ENCODE measurements around the gene MED15. TPM values are rescaled to one million over a fixed set of nuclear protein-coding genes. Genes with fewer than 3 reads are reported as not detected.

The MED15 gene
- total and polyA plus RNA-seq, 9 donors, result 15.3 to 52.4 (median 42.4) TPM

DNA sequence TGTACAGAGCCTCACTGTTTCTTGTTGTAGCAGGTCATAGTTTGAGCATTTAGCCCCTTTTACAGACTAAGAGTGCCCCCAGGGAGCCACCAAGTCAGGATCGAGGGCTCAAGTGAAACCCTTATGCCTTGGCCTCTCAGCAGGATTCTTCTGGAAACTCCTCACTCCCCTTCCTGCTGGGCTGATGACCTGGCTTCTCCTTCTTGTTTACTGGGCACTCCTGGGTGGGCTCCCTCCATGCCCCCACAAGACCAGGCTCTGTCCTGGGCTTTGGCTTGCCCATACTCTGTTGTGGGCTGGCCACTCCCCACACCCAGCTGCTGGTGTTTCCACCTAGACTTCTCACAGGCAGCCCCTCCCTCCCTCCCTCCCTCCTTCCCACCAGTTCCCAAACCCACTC, 69.6 kb downstream of the MED15 start:
- H3K9me3 ChIP-seq (replicated peaks; ENCODE audit: control insufficient read depth, low read depth, low read length), result no peaks in the 10 kb centered on the region
- peaks cover 89% of the 10 kb centered on the region for H3K36me3 ChIP-seq (ENCODE audit: control insufficient read depth, insufficient read depth, low read length)
- 33% methylated on average over 1 of the region's 1 CpG for WGBS (ENCODE audit: insufficient coverage)
- DNase-seq, result no peak
- no peak overlapping the region for H3K4me3 ChIP-seq (ENCODE audit: low read length)
- H3K27me3 ChIP-seq (ENCODE audit: control insufficient read depth, insufficient read depth, low read length), result no peaks in the 10 kb centered on the region
- H3K27ac ChIP-seq (ENCODE audit: low read length), result no peak overlapping the region
- H3K4me1 ChIP-seq (ENCODE audit: control insufficient read depth, insufficient read depth, low read length), result peaks cover 29% of the 10 kb centered on the region

- Histone ChIP-seq H3K4me1 (ENCODE audit: control insufficient read depth, insufficient read depth, low read length) (peaks cover 29% of the 10 kb centered on the region), H3K27me3 (ENCODE audit: control insufficient read depth, insufficient read depth, low read length) (no peaks in the 10 kb centered on the region), H3K4me3 (ENCODE audit: low read length) (no peak overlapping the region), H3K9me3 (replicated peaks; ENCODE audit: control insufficient read depth, low read depth, low read length) (no peaks in the 10 kb centered on the region), H3K36me3 (ENCODE audit: control insufficient read depth, insufficient read depth, low read length) (peaks cover 89% of the 10 kb centered on the region), H3K27ac (ENCODE audit: low read length) (no peak overlapping the region)
- DNase-seq, result no peak
- 90% methylated on average over 7 of the region's 8 CpGs for WGBS (ENCODE audit: insufficient coverage)
These were observed 70.2 kb downstream of the MED15 start for GRCh38 chr22:20577549-20577975.

DNA sequence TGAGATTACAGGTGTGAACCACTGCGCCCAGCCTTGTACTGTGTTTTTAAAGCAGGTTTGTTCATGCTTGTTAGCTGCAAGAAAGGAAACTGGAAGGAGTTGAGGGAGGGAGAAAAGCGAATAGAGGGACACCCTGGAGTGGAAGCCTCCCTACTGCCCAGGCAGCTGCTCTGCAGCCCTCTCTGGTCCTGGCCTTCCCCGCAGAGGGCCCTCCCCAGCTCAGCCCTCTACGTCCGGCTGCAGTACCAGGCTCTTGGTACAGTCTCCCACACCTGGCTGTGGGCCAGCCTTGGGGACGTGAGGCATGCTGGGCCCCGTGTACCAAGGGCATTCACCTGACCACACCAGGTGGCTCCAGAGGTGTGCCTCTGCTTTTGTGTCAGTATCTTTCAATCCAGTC, 70.8 kb downstream of the MED15 start:
- no peaks in the 10 kb centered on the region for H3K9me3 ChIP-seq (replicated peaks; ENCODE audit: control insufficient read depth, low read depth, low read length)
- H3K27ac ChIP-seq (ENCODE audit: low read length), result peak overlapping the region; percentile 29
- WGBS (ENCODE audit: insufficient coverage), result 79% methylated on average over 7 of the region's 7 CpGs
- H3K4me3 ChIP-seq (ENCODE audit: low read length), result no peak overlapping the region
- H3K4me1 ChIP-seq (ENCODE audit: control insufficient read depth, insufficient read depth, low read length), result peaks cover 29% of the 10 kb centered on the region
- no peak for DNase-seq
- no peaks in the 10 kb centered on the region for H3K27me3 ChIP-seq (ENCODE audit: control insufficient read depth, insufficient read depth, low read length)
- H3K36me3 ChIP-seq (ENCODE audit: control insufficient read depth, insufficient read depth, low read length), result peaks cover 92% of the 10 kb centered on the region

GRCh38 chr22:20578707-20579106, 71.3 kb downstream of the MED15 start:
- no peaks in the 10 kb centered on the region for H3K9me3 ChIP-seq (replicated peaks; ENCODE audit: control insufficient read depth, low read depth, low read length)
- peaks cover 29% of the 10 kb centered on the region for H3K4me1 ChIP-seq (ENCODE audit: control insufficient read depth, insufficient read depth, low read length)
- H3K27ac ChIP-seq (ENCODE audit: low read length), result no peak overlapping the region
- DNase-seq, result no peak
- peaks cover 94% of the 10 kb centered on the region for H3K36me3 ChIP-seq (ENCODE audit: control insufficient read depth, insufficient read depth, low read length)
- no peak overlapping the region for H3K4me3 ChIP-seq (ENCODE audit: low read length)
- no peaks in the 10 kb centered on the region for H3K27me3 ChIP-seq (ENCODE audit: control insufficient read depth, insufficient read depth, low read length)
- 70% methylated on average over 5 of the region's 5 CpGs for WGBS (ENCODE audit: insufficient coverage)

DNA sequence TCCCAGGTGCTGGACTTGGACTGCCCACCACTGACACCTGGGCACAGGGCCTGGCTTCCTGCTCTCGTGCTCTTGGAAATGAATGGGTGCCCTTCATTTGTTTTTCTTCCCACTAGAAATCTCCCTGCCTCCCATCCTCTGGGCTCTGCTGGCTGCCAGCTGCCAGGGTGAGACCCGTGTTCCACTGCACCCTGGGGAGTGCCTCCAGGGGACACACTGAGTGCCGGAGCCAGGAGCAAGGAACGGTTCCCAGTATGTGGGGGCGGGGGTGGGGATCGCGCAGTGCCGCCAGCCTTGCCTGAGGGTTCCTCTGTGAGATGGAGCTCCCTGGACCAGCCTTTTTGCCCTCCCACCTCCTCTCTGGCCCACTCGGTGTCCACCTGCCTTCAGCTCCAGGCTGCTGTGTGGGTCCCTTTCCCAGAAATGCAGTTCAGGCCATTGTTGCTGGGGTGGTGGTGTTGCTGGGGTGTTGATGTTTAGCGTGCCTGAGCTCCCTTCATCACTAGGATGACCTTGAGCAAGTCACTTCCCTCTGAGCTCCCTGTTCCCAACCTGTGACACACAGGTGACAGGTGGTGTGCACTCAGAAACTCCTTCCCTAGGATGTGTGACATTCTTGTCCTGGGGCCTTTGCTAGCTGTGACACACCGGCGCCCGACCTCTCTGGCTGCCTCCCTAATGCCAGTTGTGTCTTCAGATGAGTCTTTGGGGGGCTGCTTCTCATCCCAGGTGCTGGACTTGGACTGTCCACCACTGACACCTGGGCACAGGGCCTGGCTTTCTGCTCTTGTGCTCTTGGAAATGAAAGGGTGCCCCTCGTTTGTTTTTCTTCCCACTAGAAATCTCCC, 72.1 kb downstream of the MED15 start:
- H3K27me3 ChIP-seq (ENCODE audit: control insufficient read depth, insufficient read depth, low read length), result no peaks in the 10 kb centered on the region
- peaks cover 94% of the 10 kb centered on the region for H3K36me3 ChIP-seq (ENCODE audit: control insufficient read depth, insufficient read depth, low read length)
- 84% methylated on average over 9 of the region's 14 CpGs for WGBS (ENCODE audit: insufficient coverage)

GRCh38 chr22:20580179-20580578, 72.8 kb downstream of the MED15 start:
- WGBS (ENCODE audit: insufficient coverage), result 96% methylated on average over 7 of the region's 7 CpGs
- DNase-seq, result no peak
- Histone ChIP-seq H3K27me3 (ENCODE audit: control insufficient read depth, insufficient read depth, low read length) (no peaks in the 10 kb centered on the region), H3K27ac (ENCODE audit: low read length) (peak overlapping the region; percentile 15), H3K4me3 (ENCODE audit: low read length) (no peak overlapping the region), H3K36me3 (ENCODE audit: control insufficient read depth, insufficient read depth, low read length) (peaks cover 94% of the 10 kb centered on the region), H3K4me1 (ENCODE audit: control insufficient read depth, insufficient read depth, low read length) (peaks cover 29% of the 10 kb centered on the region), H3K9me3 (replicated peaks; ENCODE audit: control insufficient read depth, low read depth, low read length) (no peaks in the 10 kb centered on the region)

More for the DNA sequence above, 72.1 kb downstream of the MED15 start:
- Histone ChIP-seq H3K4me1 (ENCODE audit: control insufficient read depth, insufficient read depth, low read length) (peaks cover 29% of the 10 kb centered on the region), H3K27ac (ENCODE audit: low read length) (peak overlapping the region; percentile 15), H3K4me3 (ENCODE audit: low read length) (no peak overlapping the region), H3K9me3 (replicated peaks; ENCODE audit: control insufficient read depth, low read depth, low read length) (no peaks in the 10 kb centered on the region)
- DNase-seq, result no peak

DNA sequence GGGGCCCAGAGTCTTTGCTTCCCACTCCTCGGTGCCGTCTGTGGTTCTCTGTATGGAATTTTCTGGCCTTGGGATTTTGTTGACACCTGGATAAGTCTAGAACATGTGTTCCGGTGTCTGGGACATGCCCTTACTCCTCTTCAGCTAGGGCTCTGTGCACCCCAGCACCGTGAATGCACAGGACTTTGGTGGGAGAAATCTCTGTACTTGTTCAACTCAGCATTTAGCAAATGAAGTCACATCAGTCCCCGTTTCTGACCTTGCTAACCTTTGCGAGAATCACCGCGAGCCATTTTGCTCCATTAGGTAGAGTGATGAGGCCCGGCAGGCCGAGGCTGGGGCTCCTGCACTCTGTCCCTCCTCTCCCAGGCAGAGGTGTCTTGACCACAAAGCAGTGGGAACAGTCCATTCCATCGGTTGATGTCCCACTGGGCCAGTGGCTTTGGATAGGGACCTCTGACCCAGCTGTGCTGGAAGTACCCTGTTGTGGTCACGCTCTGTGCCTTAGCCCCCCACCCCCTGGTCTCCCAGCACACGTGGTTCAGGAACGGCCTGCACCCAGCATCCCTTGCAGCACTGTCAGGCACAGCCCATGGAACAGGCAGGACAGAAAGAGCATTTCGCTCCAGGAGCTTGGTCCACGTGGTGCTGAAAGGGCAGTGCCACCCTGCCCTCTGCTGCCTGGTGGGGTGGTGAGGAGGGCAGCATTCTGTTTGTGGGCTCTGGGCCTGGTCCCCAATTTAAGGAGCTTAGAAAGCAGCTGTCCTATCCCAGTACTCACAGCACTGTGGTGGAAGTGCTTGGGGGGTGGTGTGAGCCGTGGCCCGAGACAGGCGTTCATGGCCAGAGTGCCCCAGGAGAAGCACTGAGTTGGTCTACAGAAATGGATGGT, 73.4 kb downstream of the MED15 start:
- no peak overlapping the region for H3K27ac ChIP-seq (ENCODE audit: low read length)
- peaks cover 97% of the 10 kb centered on the region for H3K36me3 ChIP-seq (ENCODE audit: control insufficient read depth, insufficient read depth, low read length)
- no peak overlapping the region for H3K4me3 ChIP-seq (ENCODE audit: low read length)
- 80% methylated on average over 18 of the region's 19 CpGs for WGBS (ENCODE audit: insufficient coverage)
- peaks cover 29% of the 10 kb centered on the region for H3K4me1 ChIP-seq (ENCODE audit: control insufficient read depth, insufficient read depth, low read length)
- no peaks in the 10 kb centered on the region for H3K9me3 ChIP-seq (replicated peaks; ENCODE audit: control insufficient read depth, low read depth, low read length)
- H3K27me3 ChIP-seq (ENCODE audit: control insufficient read depth, insufficient read depth, low read length), result no peaks in the 10 kb centered on the region
- no peak for DNase-seq

GRCh38 chr22:20581503-20582170, 74.2 kb downstream of the MED15 start:
- peaks cover 26% of the 10 kb centered on the region for H3K4me1 ChIP-seq (ENCODE audit: control insufficient read depth, insufficient read depth, low read length)
- no peaks in the 10 kb centered on the region for H3K27me3 ChIP-seq (ENCODE audit: control insufficient read depth, insufficient read depth, low read length)
- H3K9me3 ChIP-seq (replicated peaks; ENCODE audit: control insufficient read depth, low read depth, low read length), result no peaks in the 10 kb centered on the region
- H3K4me3 ChIP-seq (ENCODE audit: low read length), result no peak overlapping the region
- no peak for DNase-seq
- WGBS (ENCODE audit: insufficient coverage), result 87% methylated on average over 4 of the region's 7 CpGs
- no peak overlapping the region for H3K27ac ChIP-seq (ENCODE audit: low read length)
- H3K36me3 ChIP-seq (ENCODE audit: control insufficient read depth, insufficient read depth, low read length), result peaks cover 97% of the 10 kb centered on the region

- Histone ChIP-seq H3K27me3 (ENCODE audit: control insufficient read depth, insufficient read depth, low read length) (no peaks in the 10 kb centered on the region), H3K4me3 (ENCODE audit: low read length) (no peak overlapping the region)
- 90% methylated on average over 3 of the region's 5 CpGs for WGBS (ENCODE audit: insufficient coverage)
These were observed 74.7 kb downstream of the MED15 start for GRCh38 chr22:20582171-20582511.

More at GRCh38 chr22:20582171-20582511, 74.7 kb downstream of the MED15 start:
- no peak for DNase-seq
- no peaks in the 10 kb centered on the region for H3K9me3 ChIP-seq (replicated peaks; ENCODE audit: control insufficient read depth, low read depth, low read length)
- H3K36me3 ChIP-seq (ENCODE audit: control insufficient read depth, insufficient read depth, low read length), result peaks cover 97% of the 10 kb centered on the region
- no peak overlapping the region for H3K27ac ChIP-seq (ENCODE audit: low read length)
- peaks cover 23% of the 10 kb centered on the region for H3K4me1 ChIP-seq (ENCODE audit: control insufficient read depth, insufficient read depth, low read length)

Data from muscle of leg (tissue), 11 donors.